Activated CD4-positive, alpha-beta T cell treated with anti-CD3 and anti-CD28 coated beads, Interleukin-2, amount 50 U/mL, for 1 hour (primary cell): ENCODE measurements around the gene EID2.

Experiments
- DNase-seq: peaks from one replicate; pipeline ENCODE4 v3.0.0-alpha.2; 2020

Gene EID2

DNA sequence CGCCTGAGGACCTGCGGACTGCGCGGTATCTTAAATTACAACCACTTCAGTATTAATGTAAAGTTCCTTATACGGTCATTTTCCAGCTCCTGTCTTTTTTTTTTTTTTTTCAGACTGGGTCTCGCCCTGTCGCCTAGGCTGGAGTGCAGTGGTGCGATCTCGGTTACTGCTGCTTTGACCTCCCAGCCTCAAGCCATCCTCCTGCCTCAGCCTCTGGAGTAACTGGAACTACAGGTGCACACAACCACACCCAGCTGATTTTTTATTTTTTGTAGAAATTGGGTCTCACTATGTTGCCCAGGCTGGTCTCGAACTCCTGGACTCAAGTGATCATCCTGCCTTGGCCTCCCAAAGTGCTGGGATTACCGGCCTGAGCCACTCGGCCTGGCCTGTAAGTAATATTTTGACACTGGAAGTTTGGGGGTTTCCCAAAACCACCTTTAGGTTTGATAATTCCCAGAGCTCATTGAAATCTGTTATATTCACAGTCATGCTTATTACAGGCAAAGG is 6.9 kb downstream of the EID2 start:
- no peak for DNase-seq

DNA sequence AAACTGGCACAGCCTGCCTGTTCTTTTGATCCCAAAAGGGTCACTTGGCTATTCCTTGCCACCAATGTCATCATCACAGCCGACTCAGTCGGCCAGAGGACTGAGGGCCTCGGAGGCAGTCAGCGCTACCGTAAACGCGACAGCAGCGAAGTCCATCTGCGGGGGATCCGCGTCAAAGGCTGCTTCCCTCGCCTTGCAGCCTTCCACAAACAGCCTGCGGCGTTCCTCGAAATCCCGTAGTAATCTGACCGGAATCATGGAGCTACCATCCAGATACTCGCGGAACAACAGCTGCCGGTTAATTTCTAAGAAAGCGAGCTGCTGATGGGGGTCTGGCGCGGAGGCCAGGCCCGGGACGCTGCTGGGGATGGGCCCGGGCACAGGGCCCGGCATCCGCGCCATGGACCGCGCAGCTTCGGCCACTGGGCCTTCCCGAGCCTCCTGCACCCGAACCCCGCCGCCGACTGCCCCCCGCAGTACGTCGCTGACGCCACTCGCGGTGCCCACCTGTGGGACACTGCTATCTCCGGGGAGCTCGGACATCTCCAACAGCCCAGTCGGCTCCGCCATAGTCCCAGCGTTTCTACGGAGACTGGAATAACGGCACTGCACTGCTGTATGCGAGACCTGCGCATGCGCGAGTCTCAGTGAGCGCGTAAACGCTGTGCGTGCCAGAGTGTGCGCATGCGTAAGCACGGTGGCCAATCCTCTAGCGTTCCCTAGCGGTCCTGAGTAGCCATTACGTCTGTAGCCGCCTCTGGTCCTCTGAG is 7.5 kb downstream of the EID2 start, which contains the start of gene EID2B:
TSS of gene EID2B (minus strand) at position 620 of the 770 bp plus-strand sequence. CDS start at position 570, 50 bp downstream.
- peak; percentile 95 for DNase-seq

DNA sequence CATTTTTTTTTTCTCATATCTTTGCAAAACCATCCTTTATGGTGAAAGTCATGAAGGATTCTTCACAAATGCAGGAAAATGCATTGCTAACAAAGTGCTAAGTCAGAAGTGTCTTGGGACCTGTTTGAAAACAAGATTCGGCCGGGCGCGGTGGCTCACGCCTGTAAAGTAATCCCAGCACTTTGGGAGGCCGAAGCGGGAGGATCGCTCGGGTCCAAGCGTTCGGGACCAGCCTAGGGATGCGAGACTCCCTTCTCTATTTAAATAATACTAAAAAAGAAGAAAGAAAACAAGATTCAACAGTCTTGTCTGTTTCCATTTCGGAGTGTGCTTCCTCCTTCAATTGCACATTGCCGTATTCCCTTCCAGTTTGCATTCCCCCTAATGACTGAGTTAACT is 8.1 kb downstream of the EID2 start:
- DNase-seq = no peak

DNA sequence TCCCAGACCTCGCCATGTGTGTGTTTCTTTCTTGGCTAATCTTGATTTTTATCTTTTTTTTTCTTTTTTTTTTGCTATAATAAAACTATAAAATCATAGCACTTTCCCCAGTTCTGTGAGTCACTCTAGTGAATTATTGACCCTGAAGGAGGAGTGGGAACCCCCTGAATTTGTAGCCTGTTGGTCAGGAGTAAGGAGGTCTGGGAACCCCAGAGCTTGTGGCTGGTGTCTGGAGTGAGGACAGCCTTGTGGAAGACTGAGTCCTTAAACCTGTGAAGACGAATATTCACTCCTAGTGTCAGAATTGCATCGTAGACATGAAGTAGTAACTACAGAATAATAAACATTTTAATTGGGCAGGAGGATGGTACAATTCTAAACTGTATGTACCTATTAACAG is 14.8 kb downstream of the EID2 start:
- no peak for DNase-seq

DNA sequence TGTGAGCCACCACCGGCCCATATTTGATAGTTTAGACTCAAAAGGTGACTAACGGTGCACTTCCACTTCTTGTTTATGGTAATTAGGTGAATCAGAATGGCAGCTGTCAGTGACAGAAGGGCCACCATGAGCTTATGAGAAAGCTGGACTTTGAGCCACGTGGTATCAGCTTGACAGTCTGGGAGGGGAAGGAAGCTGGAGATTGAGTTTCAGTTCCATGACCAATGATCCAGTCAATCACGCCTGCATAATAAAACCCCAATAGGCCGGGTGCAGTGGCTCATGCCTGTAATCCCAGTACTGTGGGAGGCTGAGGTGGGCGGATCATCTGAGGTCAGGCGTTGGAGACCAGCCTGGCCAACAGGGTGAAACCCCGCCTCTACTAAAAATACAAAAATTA is 15.5 kb downstream of the EID2 start:
- no peak for DNase-seq

DNA sequence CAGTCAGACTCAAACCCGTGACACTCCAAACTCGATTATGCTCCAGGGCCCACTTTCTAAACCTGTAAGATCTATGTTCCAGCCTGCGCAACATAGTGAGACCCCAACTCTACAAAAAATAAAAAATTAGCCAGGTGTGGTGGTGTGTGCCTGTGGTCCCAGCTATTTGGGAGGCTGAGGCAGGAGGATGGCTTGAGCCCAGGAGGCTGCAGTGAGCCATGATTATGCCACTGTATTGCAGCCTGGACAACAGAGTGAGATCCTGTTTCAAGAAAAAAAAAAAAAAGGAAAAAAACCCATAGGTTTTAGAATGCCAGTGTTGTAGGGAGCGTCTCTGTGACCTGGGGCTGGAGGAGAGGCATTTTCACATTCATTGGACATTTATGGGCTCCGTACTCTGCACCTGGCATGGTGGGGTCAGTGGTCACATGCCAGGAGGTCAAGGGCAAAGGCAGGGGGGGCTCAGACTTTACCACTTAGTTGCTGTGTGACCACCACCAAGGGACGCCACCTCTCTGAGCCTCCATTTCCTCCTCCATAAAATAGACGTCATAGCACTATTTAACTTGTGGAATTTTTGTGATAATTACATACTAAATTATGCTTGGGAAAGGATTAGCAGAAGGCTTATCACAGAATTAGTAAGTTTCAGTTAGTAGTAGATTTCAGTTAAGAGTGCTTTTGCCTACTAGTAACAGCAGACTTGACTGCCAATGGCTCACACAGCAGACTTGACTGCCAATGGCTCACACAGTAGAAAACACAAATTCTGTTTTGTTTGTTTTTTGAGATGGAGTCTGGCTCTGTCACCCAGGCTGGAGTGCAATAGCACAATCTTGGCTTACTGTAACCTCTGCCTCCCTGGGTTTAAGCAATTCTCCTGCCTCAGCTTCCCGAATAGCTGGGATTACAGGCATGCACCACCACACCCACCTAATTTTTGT is 19.1 kb downstream of the EID2 start:
- no peak for DNase-seq

DNA sequence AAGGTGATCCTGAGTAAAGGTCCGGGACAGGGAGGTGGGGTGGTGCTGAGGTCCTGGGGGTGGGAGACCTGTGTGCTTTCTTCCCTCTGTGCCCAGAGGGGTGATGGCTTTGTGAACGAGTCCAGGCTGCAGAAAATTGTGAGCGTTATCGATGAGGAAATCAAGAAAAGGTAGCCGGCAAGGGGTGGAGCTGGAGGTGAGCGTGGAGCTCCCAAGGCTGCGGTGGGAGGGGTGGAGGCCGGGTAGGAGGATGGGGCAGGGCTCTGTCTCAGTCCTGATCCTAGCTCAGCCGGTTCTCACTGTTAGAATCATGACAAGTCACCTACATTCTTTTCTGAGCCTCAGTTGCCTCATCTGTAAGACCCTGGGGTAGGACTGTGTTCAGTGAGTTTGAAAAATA is 21.0 kb downstream of the EID2 start:
- no peak for DNase-seq

DNA sequence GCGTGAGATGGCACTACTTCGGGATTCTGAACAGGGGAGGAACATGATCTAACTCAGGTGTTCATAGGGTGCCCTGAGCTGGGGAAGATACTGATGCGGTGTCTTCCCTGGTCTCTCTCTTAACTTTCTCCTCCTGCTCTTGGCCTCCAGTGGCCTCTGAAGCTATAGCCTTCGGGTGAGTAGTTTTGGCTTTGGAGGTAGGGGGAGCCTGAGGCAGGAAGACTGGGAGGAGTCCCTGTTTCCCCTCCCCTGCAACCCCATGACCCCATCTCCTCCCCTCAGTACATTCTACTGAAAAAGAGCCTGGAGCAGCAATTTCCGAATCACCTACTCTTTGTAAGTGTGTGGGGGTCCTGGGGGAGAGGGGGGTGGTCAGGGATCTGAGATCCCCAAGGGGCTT is 21.5 kb downstream of the EID2 start:
- DNase-seq = no peak

DNA sequence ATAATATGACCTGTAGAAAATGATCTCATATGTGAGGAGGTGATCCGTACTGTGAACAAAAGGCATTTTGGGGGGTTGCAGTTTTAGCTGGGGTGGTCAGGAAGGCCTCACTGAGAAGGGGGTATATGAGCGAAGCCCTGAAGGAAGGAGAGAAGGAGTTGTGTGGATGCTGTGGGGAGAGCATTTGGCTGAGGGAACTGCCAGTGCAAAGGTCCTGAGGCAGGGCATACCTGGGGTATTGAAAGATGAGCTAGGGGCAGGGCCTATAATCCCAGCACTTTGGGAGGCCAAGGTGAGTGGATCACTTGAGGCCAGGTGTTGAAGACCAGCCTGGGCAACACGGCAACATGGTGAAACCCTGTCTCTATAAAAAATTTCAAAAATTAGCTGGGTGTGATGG is 22.5 kb downstream of the EID2 start:
- DNase-seq = no peak

DNA sequence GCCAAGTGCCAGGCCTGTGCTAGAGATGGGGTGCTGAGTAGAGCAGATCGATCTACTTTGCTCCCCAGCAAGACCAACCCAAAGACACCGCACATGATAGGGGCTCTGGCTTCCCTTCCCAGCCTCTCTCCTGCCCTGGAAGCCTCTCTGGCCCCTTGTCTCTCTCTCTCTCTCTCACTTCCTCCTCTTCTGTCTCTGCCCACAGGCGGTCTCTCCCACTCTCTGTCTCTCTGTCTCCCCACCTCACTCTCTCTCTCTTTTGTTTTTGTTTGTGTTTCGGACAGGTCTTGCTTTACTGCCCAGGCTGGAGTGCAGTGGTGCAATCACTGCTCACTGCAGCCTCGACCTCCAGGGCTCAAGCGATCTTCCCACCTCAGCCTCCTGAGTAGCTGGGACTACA is 23.7 kb downstream of the EID2 start:
- no peak for DNase-seq

DNA sequence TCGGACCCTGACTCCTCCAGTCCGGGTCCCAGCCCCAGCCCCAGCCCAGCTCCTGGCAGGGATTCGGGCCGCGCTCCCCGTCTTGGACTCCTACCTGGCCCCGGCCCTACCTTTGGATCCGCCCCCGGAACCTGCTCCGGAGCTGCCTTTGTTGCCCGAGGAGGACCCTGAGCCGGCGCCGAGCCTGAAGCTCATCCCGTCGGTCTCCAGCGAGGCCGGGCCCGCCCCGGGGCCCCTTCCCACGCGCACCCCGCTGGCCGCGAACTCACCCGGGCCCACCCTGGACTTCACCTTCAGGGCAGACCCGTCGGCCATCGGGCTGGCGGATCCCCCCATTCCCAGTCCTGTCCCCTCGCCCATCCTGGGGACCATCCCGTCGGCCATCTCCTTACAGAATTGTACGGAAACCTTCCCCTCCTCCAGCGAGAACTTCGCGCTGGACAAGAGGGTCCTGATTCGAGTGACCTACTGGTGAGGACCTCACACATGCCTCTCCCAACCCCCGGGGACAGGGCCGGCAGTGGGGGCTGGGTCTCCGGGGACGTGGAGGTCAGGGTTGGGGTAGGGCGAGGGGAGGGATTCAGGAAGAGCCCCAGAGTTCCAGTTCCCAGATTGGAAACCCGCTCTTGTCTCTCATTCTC is 24.3 kb downstream of the EID2 start:
- DNase-seq = peak; percentile 10

DNA sequence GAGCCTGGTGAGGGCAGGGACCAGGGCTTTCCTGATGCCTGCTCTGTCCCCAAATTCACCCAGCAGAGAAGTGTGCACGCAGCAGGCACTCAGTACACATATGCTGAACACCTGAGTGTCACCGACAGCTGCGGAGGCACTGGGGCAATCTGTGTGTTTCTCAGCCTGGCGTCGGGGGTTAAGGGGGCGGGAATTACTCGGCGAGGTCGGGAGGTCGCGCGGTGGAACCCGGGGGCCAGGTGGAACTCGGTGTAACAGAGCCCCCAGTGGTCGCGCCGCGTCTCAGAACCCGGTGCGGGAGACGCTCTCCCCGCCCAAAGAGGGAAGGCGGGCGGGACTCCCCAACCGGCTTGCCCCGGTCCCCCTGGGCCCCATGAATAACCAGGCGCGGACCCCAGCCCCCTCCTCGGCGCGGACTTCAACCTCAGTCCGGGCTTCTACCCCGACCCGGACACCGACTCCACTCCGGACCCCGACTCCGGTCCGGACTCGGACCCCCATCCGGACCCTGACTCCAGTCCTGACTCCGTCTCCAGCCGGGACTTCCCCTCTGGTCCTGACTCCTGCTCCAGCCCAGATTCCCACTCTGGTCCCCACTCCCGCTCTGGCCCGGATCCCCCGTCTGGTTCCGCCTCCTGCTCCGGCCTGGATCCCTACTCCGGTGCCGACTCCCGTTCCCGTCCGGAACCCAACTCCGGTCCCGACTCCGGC is 25.0 kb downstream of the EID2 start, which contains the start of gene SELENOV:
TSS of gene SELENOV (plus strand) at position 300 of the 711 bp plus-strand sequence. CDS start at position 374, 74 bp downstream.
- peak; percentile 21 for DNase-seq

DNA sequence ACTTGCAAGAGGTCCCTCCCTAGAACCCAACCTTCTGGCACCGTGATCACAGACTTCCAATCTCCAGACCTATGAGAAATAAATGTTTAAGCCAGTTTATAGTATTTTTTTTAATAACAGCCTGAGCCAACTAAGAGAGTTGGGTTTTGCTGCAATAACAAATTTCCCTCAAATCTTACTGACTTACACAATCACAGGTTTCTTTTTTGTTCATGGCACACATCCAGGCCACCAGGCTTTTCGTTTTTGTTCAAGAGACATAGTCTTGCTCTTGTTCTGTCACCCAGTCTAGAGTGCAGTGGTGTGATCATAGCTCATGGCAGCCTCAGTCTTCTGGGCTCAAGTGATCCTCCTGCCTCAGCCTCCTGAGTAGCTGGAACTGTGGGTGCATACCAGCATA is 27.0 kb downstream of the EID2 start:
- no peak for DNase-seq

DNA sequence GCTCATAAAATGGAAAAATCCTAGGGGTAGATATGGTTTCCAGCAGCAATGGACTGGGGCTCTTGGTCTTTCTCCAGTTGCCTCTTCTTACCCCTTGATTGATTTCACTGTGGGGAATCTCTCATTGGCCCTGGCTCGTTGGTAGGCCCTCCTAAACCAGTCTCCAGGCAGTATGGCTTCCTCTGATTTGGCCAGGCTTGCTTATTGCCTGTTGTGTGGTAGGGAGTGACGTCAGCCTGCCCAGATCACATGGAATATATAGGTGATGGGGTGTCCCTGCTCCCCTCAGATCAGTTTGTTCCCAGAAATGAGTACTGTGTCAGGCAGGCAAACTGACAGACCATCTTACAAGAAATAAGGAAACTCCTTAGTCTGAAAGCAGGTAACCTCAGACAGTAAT is 30.7 kb downstream of the EID2 start:
- no peak for DNase-seq

DNA sequence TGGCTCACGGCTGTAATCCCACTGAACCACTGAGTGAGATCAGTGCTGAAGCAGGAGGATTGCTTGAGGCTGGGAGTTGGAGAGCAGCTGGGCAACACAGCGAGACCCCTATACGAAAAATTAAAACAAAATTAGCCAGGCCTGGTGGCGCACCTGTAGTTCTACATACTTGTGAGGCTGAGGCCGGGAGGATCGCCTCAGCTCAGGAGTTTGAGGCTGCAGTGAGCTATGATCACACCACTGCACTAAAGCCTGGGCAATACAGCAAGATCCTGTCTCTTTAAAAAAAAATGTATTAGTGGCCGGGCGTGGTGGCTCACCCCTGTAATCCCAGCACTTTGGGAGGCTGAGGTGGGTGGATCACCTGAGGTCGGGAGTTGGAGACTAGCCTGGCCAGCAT is 31.3 kb downstream of the EID2 start:
- no peak for DNase-seq

DNA sequence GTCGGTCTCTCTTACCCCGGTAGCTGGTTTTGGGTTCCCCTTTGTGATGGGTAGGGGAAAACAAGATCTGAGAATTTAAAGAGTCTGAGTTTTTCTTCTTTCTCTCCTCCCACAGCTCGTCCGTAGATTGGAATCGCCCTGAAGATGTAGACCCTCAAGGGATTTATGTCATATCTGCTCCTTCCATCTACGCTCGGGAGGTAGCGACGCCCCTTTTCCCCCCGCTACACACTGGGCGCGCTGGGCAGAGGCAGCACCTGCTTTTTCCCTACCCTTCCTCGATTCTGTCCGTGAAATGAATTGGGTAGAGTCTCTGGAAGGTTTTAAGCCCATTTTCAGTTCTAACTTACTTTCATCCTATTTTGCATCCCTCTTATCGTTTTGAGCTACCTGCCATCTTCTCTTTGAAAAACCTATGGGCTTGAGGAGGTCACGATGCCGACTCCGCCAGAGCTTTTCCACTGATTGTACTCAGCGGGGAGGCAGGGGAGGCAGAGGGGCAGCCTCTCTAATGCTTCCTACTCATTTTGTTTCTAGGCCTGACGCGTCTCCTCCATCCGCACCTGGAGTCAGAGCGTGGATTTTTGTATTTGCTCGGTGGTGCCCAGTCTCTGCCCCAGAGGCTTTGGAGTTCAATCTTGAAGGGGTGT is 32.1 kb downstream of the EID2 start:
- no peak for DNase-seq

DNA sequence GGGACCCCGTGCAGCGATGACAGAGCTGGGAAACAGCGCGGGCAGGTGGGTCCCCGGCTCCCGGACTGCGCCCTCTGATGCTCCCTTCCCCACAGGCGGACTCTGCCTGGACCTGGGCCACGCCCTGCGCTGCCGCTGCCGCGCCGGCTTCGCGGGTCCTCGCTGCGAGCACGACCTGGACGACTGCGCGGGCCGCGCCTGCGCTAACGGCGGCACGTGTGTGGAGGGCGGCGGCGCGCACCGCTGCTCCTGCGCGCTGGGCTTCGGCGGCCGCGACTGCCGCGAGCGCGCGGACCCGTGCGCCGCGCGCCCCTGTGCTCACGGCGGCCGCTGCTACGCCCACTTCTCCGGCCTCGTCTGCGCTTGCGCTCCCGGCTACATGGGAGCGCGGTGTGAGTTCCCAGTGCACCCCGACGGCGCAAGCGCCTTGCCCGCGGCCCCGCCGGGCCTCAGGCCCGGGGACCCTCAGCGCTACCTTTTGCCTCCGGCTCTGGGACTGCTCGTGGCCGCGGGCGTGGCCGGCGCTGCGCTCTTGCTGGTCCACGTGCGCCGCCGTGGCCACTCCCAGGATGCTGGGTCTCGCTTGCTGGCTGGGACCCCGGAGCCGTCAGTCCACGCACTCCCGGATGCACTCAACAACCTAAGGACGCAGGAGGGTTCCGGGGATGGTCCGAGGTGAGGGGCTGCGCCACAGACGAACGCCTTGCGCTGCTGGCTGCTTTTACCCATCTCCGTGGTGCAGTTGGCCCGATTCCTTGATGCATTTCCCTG is 32.8 kb downstream of the EID2 start:
- DNase-seq = peak; percentile 25

DNA sequence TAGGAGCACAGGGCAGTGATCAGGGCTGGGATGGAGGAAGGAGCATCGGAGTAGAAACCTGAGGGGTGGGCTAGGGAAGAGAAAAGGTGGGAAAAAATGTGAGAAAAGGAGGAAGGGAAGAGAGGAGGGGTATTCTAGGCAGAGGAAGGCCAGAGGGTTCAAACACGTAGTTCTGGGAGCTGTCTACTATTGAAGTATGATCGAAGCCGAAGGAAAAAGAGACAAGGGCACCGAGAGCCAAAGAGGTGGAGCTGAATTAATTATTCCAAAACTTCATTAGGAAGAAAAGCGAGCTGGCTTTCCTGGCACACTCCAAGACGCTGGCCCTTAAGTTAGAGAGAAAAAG is 33.4 kb downstream of the EID2 start:
- DNase-seq = no peak

DNA sequence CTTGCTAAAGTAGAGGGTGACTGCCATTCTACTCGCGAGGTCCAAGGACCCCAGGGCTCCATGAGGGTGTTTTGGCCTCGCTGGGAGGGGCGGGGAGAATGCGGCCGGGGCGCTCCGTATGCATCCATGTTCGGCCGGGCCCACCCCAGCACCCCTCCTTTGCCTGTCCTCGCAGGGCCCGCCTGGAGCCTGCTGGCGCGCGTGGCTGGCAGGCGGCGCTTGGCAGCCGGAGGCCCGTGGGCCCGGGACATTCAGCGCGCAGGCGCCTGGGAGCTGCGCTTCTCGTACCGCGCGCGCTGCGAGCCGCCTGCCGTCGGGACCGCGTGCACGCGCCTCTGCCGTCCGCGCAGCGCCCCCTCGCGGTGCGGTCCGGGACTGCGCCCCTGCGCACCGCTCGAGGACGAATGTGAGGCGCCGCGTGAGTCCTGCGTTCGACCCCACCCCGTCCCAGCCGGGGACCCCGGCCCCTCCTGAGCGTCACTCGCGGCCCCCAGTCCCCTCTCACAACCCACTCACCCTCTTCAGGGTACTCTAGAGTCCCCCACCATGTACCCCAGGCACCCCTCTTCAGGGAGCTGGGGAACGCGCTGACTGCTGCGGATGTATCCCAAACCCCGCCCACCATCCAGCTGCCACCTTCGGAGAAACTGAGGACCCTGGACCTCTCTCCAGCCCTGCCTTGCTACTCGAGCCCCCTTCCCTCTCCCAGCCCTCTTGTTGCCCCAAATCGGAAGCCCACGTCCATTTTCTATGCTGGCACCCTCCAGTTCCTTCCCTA is 37.1 kb downstream of the EID2 start:
- DNase-seq = peak; percentile 72

DNA sequence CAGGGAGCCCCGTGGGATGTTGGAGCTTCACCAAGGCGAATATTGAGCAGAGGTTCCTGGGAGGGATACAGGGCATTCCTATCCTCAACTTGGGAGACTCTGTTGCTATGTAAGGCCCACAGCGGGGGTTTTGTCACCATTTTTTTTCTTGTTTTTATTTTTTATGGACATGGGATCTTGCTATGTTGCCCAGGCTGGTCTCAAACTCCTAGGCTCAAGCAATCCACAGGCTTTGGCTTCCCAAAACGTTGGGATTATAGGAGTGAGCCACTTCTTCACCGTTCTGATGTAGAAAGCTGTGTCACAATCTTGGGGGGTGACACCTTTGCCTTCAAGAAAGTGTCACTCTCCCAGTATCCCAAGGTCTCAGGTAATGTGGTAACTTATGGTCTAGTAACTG is 38.6 kb downstream of the EID2 start:
- no peak for DNase-seq
